IMR-90 (cell line): Measurements from ENCODE around the gene SLC9C2. TPM values are rescaled to one million over a fixed set of nuclear protein-coding genes. Genes with fewer than 3 reads are reported as not detected.

ENCODE experiments used
- ATAC-seq: fragments of 200-7000 bp; cut with Tn5 transposase; 2 replicates; pipeline ENCODE4 v1.9.1; 2020; ENCODE audit warnings: low read depth, mild to moderate bottlenecking, moderate library complexity
- BruUV-seq: library from RNA; stranded (reverse); fragments of 400-500 nt; replicated peaks from 2 replicates; lab custom pipeline; 2021; lab: Mats Ljungman, UMichigan
- CTCF ChIA-PET: fragments of 300-600 bp; formaldehyde crosslinking; extraction: SDS; loops from one replicate; lab custom pipeline; 2021; ENCODE audit warnings: antibody characterized with exemption; lab: Yijun Ruan, JAX
- POLR2A ChIA-PET: fragments of 300-600 bp; sonication (Branson Sonifier 250); formaldehyde crosslinking; loops from one replicate; lab custom pipeline; 2022; ENCODE audit warnings: antibody characterized with exemption; ENCODE audit not compliant: unreplicated experiment; lab: Charles Lee
- DNase-seq: peaks from one replicate; pipeline ENCODE4 v3.0.0; 2013
- H2AFZ ChIP-seq: replicated peaks from 2 replicates; pipeline ENCODE3; 2013; ENCODE audit warnings: low read length, mild to moderate bottlenecking; ENCODE audit not compliant: poor library complexity
- H2AK5ac ChIP-seq: 2 replicates; pipeline ENCODE4 v1.6.1; 2013; ENCODE audit warnings: low read depth, low read length, inconsistent platforms
- H2AK9ac ChIP-seq: replicated peaks from 2 replicates; pipeline ENCODE3; 2013; ENCODE audit warnings: mild to moderate bottlenecking, low read depth, low read length, moderate library complexity; ENCODE audit not compliant: poor library complexity
- H2BK120ac ChIP-seq: 2 replicates; pipeline ENCODE4 v1.6.1; 2013; ENCODE audit warnings: low read depth, low read length, inconsistent platforms
- H2BK15ac ChIP-seq: 3 replicates; pipeline ENCODE4 v1.6.1; 2013; ENCODE audit warnings: low read depth, low read length, inconsistent platforms
- H2BK20ac ChIP-seq: 2 replicates; pipeline ENCODE4 v1.6.1; 2013; ENCODE audit warnings: low read depth, mild to moderate bottlenecking, inconsistent platforms, low read length, moderate library complexity
- H2BK5ac ChIP-seq: 2 replicates; pipeline ENCODE4 v1.6.1; 2013; ENCODE audit warnings: mild to moderate bottlenecking, low read depth, low read length, inconsistent platforms; ENCODE audit not compliant: poor library complexity, severe bottlenecking
- H3K14ac ChIP-seq: replicated peaks from 2 replicates; pipeline ENCODE4 v1.6.1; 2013; ENCODE audit warnings: low read depth, low read length, inconsistent platforms
- H3K18ac ChIP-seq: 2 replicates; pipeline ENCODE4 v1.6.1; 2013; ENCODE audit warnings: low read depth, low read length, control low read depth
- H3K23ac ChIP-seq: 2 replicates; pipeline ENCODE4 v1.6.1; 2013; ENCODE audit warnings: low read depth, low read length, inconsistent platforms
- H3K27ac ChIP-seq: 2 replicates; pipeline ENCODE4 v1.5.1; 2013; ENCODE audit warnings: mild to moderate bottlenecking, control low read depth, low read length; ENCODE audit not compliant: insufficient read depth
- H3K27me3 ChIP-seq: 2 replicates; pipeline ENCODE4 v1.6.1; 2013; ENCODE audit warnings: low read length; ENCODE audit not compliant: control insufficient read depth, insufficient read depth
- H3K36me3 ChIP-seq: 2 replicates; pipeline ENCODE4 v1.6.1; 2013; ENCODE audit warnings: low read length, mixed read lengths; ENCODE audit not compliant: control insufficient read depth, insufficient read depth
- H3K4ac ChIP-seq: 2 replicates; pipeline ENCODE4 v1.6.1; 2013; ENCODE audit warnings: low read depth, low read length, inconsistent platforms
- H3K4me1 ChIP-seq: 2 replicates; pipeline ENCODE4 v1.6.1; 2013; ENCODE audit warnings: low read length, mixed read lengths; ENCODE audit not compliant: control insufficient read depth, insufficient read depth
- H3K4me2 ChIP-seq: 2 replicates; pipeline ENCODE4 v1.6.1; 2013; ENCODE audit warnings: low read depth, mild to moderate bottlenecking, control low read depth, low read length, moderate library complexity
- H3K4me3 ChIP-seq: 2 replicates; pipeline ENCODE4 v1.5.1; 2013; ENCODE audit warnings: low read depth, mild to moderate bottlenecking, control low read depth, low read length, moderate library complexity; ENCODE audit not compliant: insufficient read depth
- H3K56ac ChIP-seq: 2 replicates; pipeline ENCODE4 v1.6.1; 2013; ENCODE audit warnings: low read length, inconsistent platforms; ENCODE audit not compliant: insufficient read depth; ENCODE audit errors: extremely low read depth
- H3K79me1 ChIP-seq, 2 experiments: 2 replicates each; pipeline ENCODE4 v1.6.1; 2013; ENCODE audit warnings: low read length in 2 of 2, inconsistent platforms in 1 of 2, low read depth in 1 of 2
- H3K9ac ChIP-seq: 2 replicates; pipeline ENCODE4 v1.6.1; 2013; ENCODE audit warnings: low read depth, low read length, control low read depth
- H3K9me1 ChIP-seq: 2 replicates; pipeline ENCODE4 v1.6.1; 2013; ENCODE audit warnings: low read length, inconsistent platforms; ENCODE audit not compliant: insufficient read depth
- H3K9me3 ChIP-seq: 2 replicates; pipeline ENCODE4 v1.6.1; 2013; ENCODE audit warnings: low read length; ENCODE audit not compliant: control insufficient read depth, insufficient read depth
- H4K20me1 ChIP-seq: 2 replicates; pipeline ENCODE4 v1.6.1; 2013; ENCODE audit warnings: low read length, inconsistent platforms; ENCODE audit not compliant: insufficient read depth
- H4K5ac ChIP-seq: 2 replicates; pipeline ENCODE4 v1.6.1; 2013; ENCODE audit warnings: mild to moderate bottlenecking, low read depth, low read length, control low read depth
- H4K8ac ChIP-seq, 2 experiments: 2 replicates each; pipeline ENCODE4 v1.6.1; 2013; ENCODE audit warnings: low read depth in 2 of 2, low read length in 2 of 2, control low read depth in 1 of 2, inconsistent platforms in 1 of 2
- H4K91ac ChIP-seq: 2 replicates; pipeline ENCODE4 v1.6.1; 2013; ENCODE audit warnings: low read depth, low read length, inconsistent platforms; ENCODE audit not compliant: insufficient read depth
- BHLHE40 ChIP-seq: fragments of 150-350 bp; IDR thresholded peaks from 2 replicates; pipeline ENCODE4 v1.6.1; 2016; ENCODE audit warnings: mild to moderate bottlenecking, low read depth, low read length
- CEBPB ChIP-seq: IDR thresholded peaks from 2 replicates; pipeline ENCODE4 v1.6.1; 2012; ENCODE audit warnings: low read depth, low read length, improper control_type of control experiment
- CHD1 ChIP-seq: IDR thresholded peaks from 2 replicates; pipeline ENCODE4 v1.6.1; 2012; ENCODE audit warnings: low read depth, low read length, improper control_type of control experiment
- FOS ChIP-seq: fragments of 150-350 bp; IDR thresholded peaks from 2 replicates; pipeline ENCODE4 v1.6.1; 2016; ENCODE audit warnings: low read depth, low read length
- MAFK ChIP-seq: IDR thresholded peaks from 2 replicates; pipeline ENCODE4 v1.6.1; 2012; ENCODE audit warnings: low read depth, low read length, improper control_type of control experiment
- MAZ ChIP-seq: IDR thresholded peaks from 2 replicates; pipeline ENCODE4 v1.6.1; 2012; ENCODE audit warnings: low read depth, mild to moderate bottlenecking, low read length, improper control_type of control experiment, moderate library complexity, borderline replicate concordance
- MXI1 ChIP-seq: IDR thresholded peaks from 2 replicates; pipeline ENCODE4 v1.6.1; 2012; ENCODE audit warnings: low read depth, mild to moderate bottlenecking, low read length, moderate library complexity, borderline replicate concordance
- NFE2L2 ChIP-seq: fragments of 150-350 bp; IDR thresholded peaks from 2 replicates; pipeline ENCODE4 v1.6.1; 2016; ENCODE audit warnings: low read depth, mild to moderate bottlenecking, low read length
- POLR2A ChIP-seq: IDR thresholded peaks from 2 replicates; pipeline ENCODE4 v1.6.1; 2012; ENCODE audit warnings: mild to moderate bottlenecking, low read depth, low read length
- RAD21 ChIP-seq: IDR thresholded peaks from 2 replicates; pipeline ENCODE4 v1.6.1; 2012; ENCODE audit warnings: low read length, improper control_type of control experiment
- RCOR1 ChIP-seq: IDR thresholded peaks from 2 replicates; pipeline ENCODE4 v1.6.1; 2012; ENCODE audit warnings: mild to moderate bottlenecking, low read length, improper control_type of control experiment; ENCODE audit not compliant: insufficient replicate concordance
- RFX5 ChIP-seq: IDR thresholded peaks from 2 replicates; pipeline ENCODE4 v1.8.0; 2012; ENCODE audit warnings: low read depth, mild to moderate bottlenecking, low read length, moderate library complexity
- SMC3 ChIP-seq: fragments of 150-350 bp; IDR thresholded peaks from 2 replicates; pipeline ENCODE4 v1.6.1; 2016; ENCODE audit warnings: low read depth, mild to moderate bottlenecking, antibody characterized with exemption, low read length, moderate library complexity
- dilution Hi-C: fragments of 300-500 bp; cut with HindIII; formaldehyde crosslinking; loops from one replicate; pipeline ENCODE4 v1.14.3; 2018; ENCODE audit warnings: low sequenced_read_pairs; ENCODE audit not compliant: unreplicated experiment
- in situ Hi-C: fragments of 300-500 bp; cut with MboI; formaldehyde crosslinking; loops from 3 replicates; pipeline ENCODE4 v1.14.3; 2019; ENCODE audit warnings: low sequenced_read_pairs, inconsistent platforms, mixed read lengths
- intact Hi-C: fragments of 100-400 bp; cut with micrococcal nuclease; formaldehyde crosslinking; loops from 2 replicates; pipeline ENCODE4 v1.10.0; 2022
- polyA plus RNA-seq, 3 experiments: library from polyadenylated mRNA; depleted of rRNA; stranded (reverse); fragments of >200 nt; gene quantifications; 2 replicates each; pipeline ENCODE4 v1.2.3, GENCODE V29; 2012; ENCODE audit warnings: low replicate concordance in 1 of 3
- total RNA-seq: library from RNA; depleted of rRNA; stranded (reverse); fragments of >200 nt; gene quantifications from 2 replicates; pipeline ENCODE4 v1.2.3, GENCODE V29; 2012
- TF ChIP-seq, protein P1 (sequence below): conservative IDR thresholded peaks from 2 replicates; pipeline ENCODE4 v1.5.1; 2012; ENCODE audit warnings: mild to moderate bottlenecking, low read depth, low read length, improper control_type of control experiment
- TF ChIP-seq, protein P2 (sequence below): fragments of 150-350 bp; IDR thresholded peaks from 2 replicates; pipeline ENCODE4 v1.6.1; 2017; ENCODE audit warnings: mild to moderate bottlenecking, antibody characterized with exemption, low read length, low read depth
- TF ChIP-seq, protein P3 (sequence below): fragments of 150-350 bp; IDR thresholded peaks from 2 replicates; pipeline ENCODE4 v1.6.1; 2016; ENCODE audit warnings: low read depth, mild to moderate bottlenecking, low read length, moderate library complexity, borderline replicate concordance

Gene SLC9C2
- total and polyA plus RNA-seq, 2 of the 4 experiments (the other 2 are of a cell fraction): not detected

DNA sequence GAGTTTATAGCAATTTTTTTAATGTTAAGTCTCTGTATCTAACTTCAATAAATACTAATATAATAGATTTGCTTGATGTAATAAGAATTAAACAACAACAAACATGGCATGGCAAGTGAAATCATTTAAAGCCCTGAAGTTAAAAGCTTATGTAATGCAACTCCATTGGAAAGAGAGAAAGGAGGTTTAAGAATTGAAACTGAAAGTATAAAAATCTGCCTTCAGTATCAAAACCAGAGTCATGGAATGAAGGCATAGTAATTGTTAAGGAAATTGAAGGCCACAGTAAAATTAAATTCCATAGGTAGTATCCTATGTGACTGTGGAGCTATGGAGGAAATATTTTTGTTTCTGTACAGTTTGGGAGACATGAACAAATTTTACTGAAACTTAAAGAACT, 70.6 kb downstream of the SLC9C2 start:
- H3K4me3 ChIP-seq: no peak overlapping the region
- ChIA-PET POLR2A (no interaction called here), CTCF (no interaction called here)
- DNase-seq (no peak), ATAC-seq (no peak)
- no peak overlapping the region for H2AFZ ChIP-seq
- no peak overlapping the region for H4K8ac ChIP-seq
- peaks cover 5% of the 10 kb centered on the region for H3K27me3 ChIP-seq
- no peak overlapping the region for H3K23ac ChIP-seq
- H3K18ac ChIP-seq: no peak overlapping the region
- H3K9me1 ChIP-seq: no peaks in the 10 kb centered on the region
- no peak overlapping the region; the same call in 1 of the 2 replicates for H4K5ac ChIP-seq
- H3K4me2 ChIP-seq: peak overlapping the region; percentile 67
- H2AK9ac ChIP-seq: no peak overlapping the region
- no TSS peak for BruUV-seq
- H3K9me3 ChIP-seq: no peaks in the 10 kb centered on the region
- no peak overlapping the region for H2BK120ac ChIP-seq
- dilution Hi-C loops: no loop called here
- no peak overlapping the region; the same call in 1 of the 2 replicates for H3K9ac ChIP-seq
- H3K4ac ChIP-seq: no peak overlapping the region
- H2BK15ac ChIP-seq: no peak overlapping the region
- H2BK5ac ChIP-seq: no peak overlapping the region
- no peak overlapping the region for H2BK20ac ChIP-seq
- no peak overlapping the region for H3K27ac ChIP-seq
- H3K36me3 ChIP-seq: no peaks in the 10 kb centered on the region
- H3K4me1 ChIP-seq: no peaks in the 10 kb centered on the region
- no peaks in the 10 kb centered on the region for H3K79me1 ChIP-seq
- H4K20me1 ChIP-seq: no peaks in the 10 kb centered on the region
- intact Hi-C loops: no loop called here
- H2AK5ac ChIP-seq: no peak overlapping the region
- no peak overlapping the region for H3K14ac ChIP-seq
- in situ Hi-C loops: no loop called here
- H4K91ac ChIP-seq: no peak overlapping the region
- no peak overlapping the region for H3K56ac ChIP-seq
- TF ChIP-seq RCOR1: no peak
- TF ChIP-seq, protein P1, sequence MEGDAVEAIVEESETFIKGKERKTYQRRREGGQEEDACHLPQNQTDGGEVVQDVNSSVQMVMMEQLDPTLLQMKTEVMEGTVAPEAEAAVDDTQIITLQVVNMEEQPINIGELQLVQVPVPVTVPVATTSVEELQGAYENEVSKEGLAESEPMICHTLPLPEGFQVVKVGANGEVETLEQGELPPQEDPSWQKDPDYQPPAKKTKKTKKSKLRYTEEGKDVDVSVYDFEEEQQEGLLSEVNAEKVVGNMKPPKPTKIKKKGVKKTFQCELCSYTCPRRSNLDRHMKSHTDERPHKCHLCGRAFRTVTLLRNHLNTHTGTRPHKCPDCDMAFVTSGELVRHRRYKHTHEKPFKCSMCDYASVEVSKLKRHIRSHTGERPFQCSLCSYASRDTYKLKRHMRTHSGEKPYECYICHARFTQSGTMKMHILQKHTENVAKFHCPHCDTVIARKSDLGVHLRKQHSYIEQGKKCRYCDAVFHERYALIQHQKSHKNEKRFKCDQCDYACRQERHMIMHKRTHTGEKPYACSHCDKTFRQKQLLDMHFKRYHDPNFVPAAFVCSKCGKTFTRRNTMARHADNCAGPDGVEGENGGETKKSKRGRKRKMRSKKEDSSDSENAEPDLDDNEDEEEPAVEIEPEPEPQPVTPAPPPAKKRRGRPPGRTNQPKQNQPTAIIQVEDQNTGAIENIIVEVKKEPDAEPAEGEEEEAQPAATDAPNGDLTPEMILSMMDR: no peak
- TF ChIP-seq RAD21: no peak
- TF ChIP-seq, protein P2, sequence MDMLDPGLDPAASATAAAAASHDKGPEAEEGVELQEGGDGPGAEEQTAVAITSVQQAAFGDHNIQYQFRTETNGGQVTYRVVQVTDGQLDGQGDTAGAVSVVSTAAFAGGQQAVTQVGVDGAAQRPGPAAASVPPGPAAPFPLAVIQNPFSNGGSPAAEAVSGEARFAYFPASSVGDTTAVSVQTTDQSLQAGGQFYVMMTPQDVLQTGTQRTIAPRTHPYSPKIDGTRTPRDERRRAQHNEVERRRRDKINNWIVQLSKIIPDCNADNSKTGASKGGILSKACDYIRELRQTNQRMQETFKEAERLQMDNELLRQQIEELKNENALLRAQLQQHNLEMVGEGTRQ: no peak
- no peak for TF ChIP-seq MAFK
- TF ChIP-seq SMC3: no peak
- no peak for TF ChIP-seq BHLHE40
- no peak for TF ChIP-seq FOS
- no peak for TF ChIP-seq CHD1
- TF ChIP-seq POLR2A: no peak
- no peak for TF ChIP-seq CEBPB
- no peak for TF ChIP-seq NFE2L2
- no peak for TF ChIP-seq MXI1
- TF ChIP-seq, protein P3, sequence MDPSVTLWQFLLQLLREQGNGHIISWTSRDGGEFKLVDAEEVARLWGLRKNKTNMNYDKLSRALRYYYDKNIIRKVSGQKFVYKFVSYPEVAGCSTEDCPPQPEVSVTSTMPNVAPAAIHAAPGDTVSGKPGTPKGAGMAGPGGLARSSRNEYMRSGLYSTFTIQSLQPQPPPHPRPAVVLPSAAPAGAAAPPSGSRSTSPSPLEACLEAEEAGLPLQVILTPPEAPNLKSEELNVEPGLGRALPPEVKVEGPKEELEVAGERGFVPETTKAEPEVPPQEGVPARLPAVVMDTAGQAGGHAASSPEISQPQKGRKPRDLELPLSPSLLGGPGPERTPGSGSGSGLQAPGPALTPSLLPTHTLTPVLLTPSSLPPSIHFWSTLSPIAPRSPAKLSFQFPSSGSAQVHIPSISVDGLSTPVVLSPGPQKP: no peak
- TF ChIP-seq RFX5: no peak
- no peak for TF ChIP-seq MAZ
